Measurements from ENCODE around the gene TMEM127. TPM values are rescaled to one million over a fixed set of nuclear protein-coding genes. Genes with fewer than 3 reads are reported as not detected.

TMEM127 gene
- total RNA-seq, 1 donor from 2014 or later = 77.4 TPM

GRCh38 chr2:96214554-96214953 lies 51.2 kb downstream of the TMEM127 start:
- Histone ChIP-seq H3K9me3 (no peaks in the 10 kb centered on the region), H3K4me3 (no peak overlapping the region), H3K27me3 (ENCODE audit: low read depth) (no peaks in the 10 kb centered on the region), H3K27ac (no peak overlapping the region), H3K4me1 (peaks cover 5% of the 10 kb centered on the region), H3K36me3 (no peaks in the 10 kb centered on the region)
- intact Hi-C loops (cut with DNase I) = no loop called here
- DNase-seq (no peak), ATAC-seq (no peak)
- no peak for TF ChIP-seq CTCF (IDR thresholded peaks at IDR 0.05)

GRCh38 chr2:96213379-96213778 lies 52.4 kb downstream of the TMEM127 start:
- no peak for ATAC-seq
- Histone ChIP-seq H3K27me3 (ENCODE audit: low read depth) (no peaks in the 10 kb centered on the region), H3K4me3 (no peak overlapping the region), H3K4me1 (peaks cover 11% of the 10 kb centered on the region), H3K27ac (no peak overlapping the region), H3K9me3 (no peaks in the 10 kb centered on the region), H3K36me3 (no peaks in the 10 kb centered on the region)
- DNase-seq = no peak
- intact Hi-C loops (cut with DNase I) = no loop called here
- TF ChIP-seq CTCF (IDR thresholded peaks at IDR 0.05) = no peak

DNA sequence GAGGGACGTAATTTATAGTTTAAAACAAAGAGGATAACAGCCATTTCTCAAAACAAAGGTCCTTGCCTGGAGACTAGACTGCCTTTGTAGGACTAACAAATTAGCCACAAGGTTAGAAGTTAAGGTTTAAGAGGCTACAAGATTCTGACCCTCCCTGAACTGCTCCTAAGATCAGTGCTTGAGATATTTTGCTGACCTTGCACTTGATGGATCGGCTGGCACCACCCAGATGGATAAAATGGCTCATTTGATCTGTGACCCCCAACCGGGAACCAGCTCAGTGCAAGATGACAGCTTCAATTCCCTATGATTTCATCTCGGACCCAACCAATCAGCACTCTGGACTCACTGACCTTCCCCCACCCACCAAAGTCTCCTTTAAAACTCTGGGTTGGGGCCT lies 53.5 kb downstream of the TMEM127 start:
- H3K4me1 ChIP-seq = peaks cover 14% of the 10 kb centered on the region
- DNase-seq (no peak), ATAC-seq (no peak)
- no peaks in the 10 kb centered on the region for H3K27me3 ChIP-seq (ENCODE audit: low read depth)
- H3K27ac ChIP-seq = no peak overlapping the region
- no peak overlapping the region for H3K4me3 ChIP-seq
- TF ChIP-seq CTCF (IDR thresholded peaks at IDR 0.05) = no peak
- no peaks in the 10 kb centered on the region for H3K36me3 ChIP-seq
- intact Hi-C loops (cut with DNase I) = no loop called here
- H3K9me3 ChIP-seq = no peaks in the 10 kb centered on the region

GRCh38 chr2:96209729-96210085 lies 56.1 kb downstream of the TMEM127 start:
- Histone ChIP-seq H3K9me3 (no peaks in the 10 kb centered on the region), H3K4me3 (no peak overlapping the region), H3K27me3 (ENCODE audit: low read depth) (no peaks in the 10 kb centered on the region), H3K36me3 (no peaks in the 10 kb centered on the region), H3K4me1 (peaks cover 40% of the 10 kb centered on the region), H3K27ac (peak overlapping the region; percentile 98)
- intact Hi-C loops (cut with DNase I) = no loop called here
- ATAC-seq (no peak), DNase-seq (no peak)
- TF ChIP-seq CTCF (IDR thresholded peaks at IDR 0.05) = no peak

- intact Hi-C loops (cut with DNase I) = no loop called here
- Histone ChIP-seq H3K4me1 (peaks cover 46% of the 10 kb centered on the region), H3K27ac (peak overlapping the region; percentile 98), H3K4me3 (peak overlapping the region; percentile 97), H3K9me3 (no peaks in the 10 kb centered on the region), H3K27me3 (ENCODE audit: low read depth) (no peaks in the 10 kb centered on the region), H3K36me3 (no peaks in the 10 kb centered on the region)
- DNase-seq (no peak), ATAC-seq (no peak)
- no peak for TF ChIP-seq CTCF (IDR thresholded peaks at IDR 0.05)
Observed at GRCh38 chr2:96209011-96209728, 56.6 kb downstream of the TMEM127 start.
